ENCODE data around the gene PNPLA6.
"Not testable (repeated sequence)": the region's sequence is repeated elsewhere in the genome, so short reads cannot be mapped to it uniquely, and the experiment has no call there.

The PNPLA6 gene

GRCh38 chr19:7529610-7530490, 5.7 kb upstream of the PNPLA6 start:
- no peak for DNase-seq (ENCODE audit: low spot score)

- no peak for DNase-seq (ENCODE audit: low spot score)
Measured at GRCh38 chr19:7533281-7533885, 2.1 kb upstream of the PNPLA6 start.

GRCh38 chr19:7533925-7534480, 1.5 kb upstream of the PNPLA6 start:
- peak; percentile 75 for DNase-seq (ENCODE audit: low spot score)

- DNase-seq (ENCODE audit: low spot score) = peak; percentile 30
Measured at GRCh38 chr19:7534531-7535046, 928 bp upstream of the PNPLA6 start.

- DNase-seq (ENCODE audit: low spot score) = no peak
Measured at GRCh38 chr19:7535998-7536695, 630 bp downstream of the PNPLA6 start.

- DNase-seq (ENCODE audit: low spot score) = not testable (repeated sequence)
Measured at GRCh38 chr19:7538990-7539389, 3.5 kb downstream of the PNPLA6 start.

- DNase-seq (ENCODE audit: low spot score) = no peak
Measured at GRCh38 chr19:7539827-7540425, 4.4 kb downstream of the PNPLA6 start.

GRCh38 chr19:7540761-7541474, 5.4 kb downstream of the PNPLA6 start:
- peak; percentile 36 for DNase-seq (ENCODE audit: low spot score)

GRCh38 chr19:7541475-7541824, 5.9 kb downstream of the PNPLA6 start:
- DNase-seq (ENCODE audit: low spot score) = no peak

- no peak for DNase-seq (ENCODE audit: low spot score)
Measured at GRCh38 chr19:7541828-7542443, 6.4 kb downstream of the PNPLA6 start.

- DNase-seq (ENCODE audit: low spot score) = no peak
Measured at GRCh38 chr19:7542556-7543348, 7.2 kb downstream of the PNPLA6 start.

GRCh38 chr19:7544626-7545025, 9.1 kb downstream of the PNPLA6 start:
- DNase-seq (ENCODE audit: low spot score) = no peak

- DNase-seq (ENCODE audit: low spot score) = no peak
Measured at GRCh38 chr19:7545300-7545699, 9.8 kb downstream of the PNPLA6 start.

GRCh38 chr19:7545904-7546303, 10.4 kb downstream of the PNPLA6 start:
- no peak for DNase-seq (ENCODE audit: low spot score)

GRCh38 chr19:7547159-7547558, 11.6 kb downstream of the PNPLA6 start:
- DNase-seq (ENCODE audit: low spot score) = no peak

- no peak for DNase-seq (ENCODE audit: low spot score)
Measured at GRCh38 chr19:7549429-7550148, 14.1 kb downstream of the PNPLA6 start.

GRCh38 chr19:7550169-7550770, 14.8 kb downstream of the PNPLA6 start:
- no peak for DNase-seq (ENCODE audit: low spot score)

GRCh38 chr19:7550987-7551761, 15.7 kb downstream of the PNPLA6 start:
- peak; percentile 61 for DNase-seq (ENCODE audit: low spot score)

Measured in SK-N-DZ (cell line).